Tibial nerve (tissue), 4 donors: ENCODE data around the gene GULP1.

Experiments
- CTCF ChIP-seq, 5 experiments: fragments of 200-600 bp in 3 of 5; fragments of 450-650 bp in 2 of 5; sonication (generic) in 3 of 5; IDR thresholded peaks; one replicate each; pipeline ENCODE4 v1.5.1; 2016 to 2019; ENCODE audit warnings: antibody characterized with exemption in 5 of 5, mild to moderate bottlenecking in 3 of 5, moderate library complexity in 2 of 5
- EP300 ChIP-seq, 2 donors: sonication (generic); formaldehyde crosslinking; IDR thresholded peaks; one replicate each; pipeline ENCODE4 v1.6.1; 2017; ENCODE audit warnings: antibody characterized with exemption in 2 of 2, mild to moderate bottlenecking in 1 of 2
- POLR2A ChIP-seq, 2 donors: fragments of 450-650 bp; IDR thresholded peaks; one replicate each; pipeline ENCODE4 v1.6.1; 2017; ENCODE audit warnings: antibody characterized with exemption in 2 of 2, mild to moderate bottlenecking in 2 of 2, moderate library complexity in 2 of 2

GRCh38 chr2:188572592-188572991, 280.9 kb downstream of the GULP1 start:
- no peak for TF ChIP-seq POLR2A (IDR thresholded peaks at IDR 0.05)
- TF ChIP-seq CTCF (IDR thresholded peaks at IDR 0.05), result no peak
- TF ChIP-seq EP300 (IDR thresholded peaks at IDR 0.05), result no peak
